GM18951 (cell line): Measurements from ENCODE around the gene NDUFB2.
"Not testable (repeated sequence)": the region's sequence is repeated elsewhere in the genome, so short reads cannot be mapped to it uniquely, and the experiment has no call there.

ENCODE experiments used
- POLR2A ChIP-seq: IDR thresholded peaks from 4 replicates; pipeline ENCODE4 v1.6.1; 2011; ENCODE audit warnings: mild to moderate bottlenecking; ENCODE audit not compliant: insufficient read length, insufficient read depth; ENCODE audit errors: extremely low read depth
- in situ Hi-C: fragments of 300-500 bp; cut with MboI; formaldehyde crosslinking; loops from one replicate; pipeline ENCODE4 v1.12.0; 2022; ENCODE audit warnings: low sequenced_read_pairs, mixed read lengths, inconsistent platforms; ENCODE audit not compliant: unreplicated experiment

NDUFB2 gene

GRCh38 chr7:140714331-140715040 is 18.0 kb downstream of the NDUFB2 start:
- in situ Hi-C loops = no loop called here
- no peak for TF ChIP-seq POLR2A

GRCh38 chr7:140719721-140720120 is 23.2 kb downstream of the NDUFB2 start:
- no peak for TF ChIP-seq POLR2A
- in situ Hi-C loops = no loop called here

GRCh38 chr7:140722254-140722653 is 25.7 kb downstream of the NDUFB2 start:
- no peak for TF ChIP-seq POLR2A
- in situ Hi-C loops = no loop called here

DNA sequence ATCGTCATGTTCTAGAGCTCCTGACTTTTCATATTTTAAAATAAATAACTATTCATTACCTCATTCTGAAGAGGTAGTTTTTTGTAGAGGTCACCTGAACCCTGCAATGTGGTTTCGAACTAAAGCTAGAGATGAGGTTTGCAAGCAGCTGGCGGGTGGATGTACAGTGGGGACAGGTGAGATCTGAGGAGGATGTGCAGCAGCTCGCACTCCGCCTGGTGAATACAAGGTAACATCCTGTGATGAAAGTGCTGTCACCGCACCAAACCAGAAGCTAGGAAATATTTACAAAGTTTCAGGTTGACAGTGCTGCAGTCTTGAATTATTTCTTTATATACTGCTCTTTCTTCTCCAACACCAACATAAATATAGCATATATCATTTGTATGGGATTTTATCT is 26.5 kb downstream of the NDUFB2 start:
- TF ChIP-seq POLR2A = no peak
- in situ Hi-C loops = no loop called here

GRCh38 chr7:140723574-140723973 is 27.1 kb downstream of the NDUFB2 start:
- in situ Hi-C loops = no loop called here
- TF ChIP-seq POLR2A = no peak

- in situ Hi-C loops = no loop called here
- no peak for TF ChIP-seq POLR2A
Measured at GRCh38 chr7:140724706-140725105, 28.2 kb downstream of the NDUFB2 start.

DNA sequence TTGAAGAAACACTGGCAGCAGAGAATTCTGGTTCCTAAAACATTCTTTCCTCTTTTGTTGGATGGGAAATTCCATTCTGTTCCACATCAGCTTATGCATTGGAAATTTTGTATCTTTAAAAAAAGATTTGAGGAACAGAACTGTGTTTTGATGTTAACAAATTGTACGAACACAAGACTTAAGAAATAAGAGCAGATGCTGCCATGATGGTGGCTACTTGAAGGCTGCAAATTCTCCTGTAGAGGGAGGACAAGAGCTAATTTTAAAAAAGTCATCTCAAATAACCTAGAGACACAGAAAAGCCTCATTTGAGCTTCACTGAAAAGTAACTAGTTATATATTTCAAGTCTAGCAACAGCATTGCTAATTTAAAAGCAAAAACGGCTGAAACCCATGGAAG is 29.8 kb downstream of the NDUFB2 start:
- in situ Hi-C loops = no loop called here
- no peak for TF ChIP-seq POLR2A

DNA sequence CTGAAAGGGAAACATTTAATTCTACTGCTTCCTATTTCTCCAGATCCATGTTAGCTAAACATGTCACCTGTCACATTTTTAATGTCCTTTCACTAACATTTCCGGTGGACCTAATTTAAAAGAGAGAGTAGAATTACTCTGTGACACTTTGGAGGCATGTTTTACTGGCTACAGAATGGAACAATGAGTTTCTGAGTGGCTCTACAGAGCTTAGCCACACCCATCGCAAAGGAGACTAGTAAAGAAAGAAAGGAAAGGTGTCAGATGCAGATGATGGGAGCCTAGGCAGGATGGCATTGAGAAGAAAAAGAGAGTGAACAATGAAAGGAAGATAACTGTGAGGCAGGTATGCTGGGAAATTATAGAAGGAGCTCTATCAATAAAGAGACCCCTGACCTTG is 35.9 kb downstream of the NDUFB2 start:
- no peak for TF ChIP-seq POLR2A
- in situ Hi-C loops = no loop called here

DNA sequence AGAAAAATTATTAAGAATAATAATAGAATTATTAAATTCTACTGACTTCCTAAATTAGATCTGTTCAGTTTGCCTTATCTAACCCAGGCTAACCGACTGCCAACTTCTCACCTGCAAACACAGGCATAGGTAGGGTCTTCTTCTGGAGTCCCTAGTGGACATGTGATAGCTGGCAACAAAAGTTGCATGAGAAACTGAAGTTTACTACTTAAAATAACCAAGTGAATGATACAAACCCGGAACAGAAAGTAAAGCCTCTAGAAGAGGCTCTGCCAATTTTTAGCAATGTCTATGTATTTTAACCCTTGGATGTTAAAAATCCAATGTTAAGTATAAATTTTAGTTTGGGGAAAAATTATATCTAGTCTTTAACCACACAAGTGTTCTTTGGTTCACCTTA is 37.6 kb downstream of the NDUFB2 start:
- no peak for TF ChIP-seq POLR2A
- in situ Hi-C loops = no loop called here

- no peak for TF ChIP-seq POLR2A
- in situ Hi-C loops = no loop called here
Measured at GRCh38 chr7:140734729-140735128, 38.2 kb downstream of the NDUFB2 start.

DNA sequence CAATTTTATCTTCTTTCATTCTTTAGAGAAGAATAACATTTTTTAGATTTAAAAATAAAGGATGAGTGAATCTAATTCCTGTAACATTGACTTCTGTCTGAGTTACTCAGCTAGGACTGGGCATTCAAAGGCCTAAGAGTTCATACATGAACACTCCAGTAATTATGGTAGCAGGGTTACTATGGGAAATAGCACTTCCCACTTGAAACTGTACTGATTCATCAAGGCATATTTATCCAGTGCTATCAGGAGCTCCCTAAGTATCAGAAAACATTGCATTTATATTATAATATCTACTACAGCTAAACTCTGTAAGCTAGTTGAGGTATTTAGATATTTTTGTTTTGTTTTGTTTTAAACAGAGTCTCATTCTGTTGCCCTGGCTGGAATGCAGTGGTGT is 41.8 kb downstream of the NDUFB2 start:
- in situ Hi-C loops = no loop called here
- TF ChIP-seq POLR2A = no peak

DNA sequence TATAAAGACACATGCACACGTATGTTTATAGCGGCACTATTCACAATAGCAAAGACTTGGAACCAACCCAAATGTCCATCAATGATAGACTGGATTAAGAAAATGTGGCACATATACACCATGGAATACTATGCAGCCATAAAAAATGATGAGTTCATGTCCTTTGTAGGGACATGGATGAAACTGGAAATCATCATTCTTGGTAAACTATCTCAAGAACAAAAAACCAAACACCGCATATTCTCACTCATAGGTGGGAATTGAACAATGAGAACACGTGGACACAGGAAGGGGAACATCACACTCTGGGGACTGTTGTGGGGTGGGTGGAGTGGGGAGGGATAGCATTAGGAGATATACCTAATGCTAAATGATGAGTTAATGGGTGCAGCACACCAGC is 46.7 kb downstream of the NDUFB2 start:
- in situ Hi-C loops = not testable (repeated sequence)

- in situ Hi-C loops = no loop called here
- no peak for TF ChIP-seq POLR2A
Measured at GRCh38 chr7:140744005-140744404, 47.5 kb downstream of the NDUFB2 start.

- in situ Hi-C loops = no loop called here
- TF ChIP-seq POLR2A = no peak
Measured at GRCh38 chr7:140745266-140746058, 49.0 kb downstream of the NDUFB2 start.

DNA sequence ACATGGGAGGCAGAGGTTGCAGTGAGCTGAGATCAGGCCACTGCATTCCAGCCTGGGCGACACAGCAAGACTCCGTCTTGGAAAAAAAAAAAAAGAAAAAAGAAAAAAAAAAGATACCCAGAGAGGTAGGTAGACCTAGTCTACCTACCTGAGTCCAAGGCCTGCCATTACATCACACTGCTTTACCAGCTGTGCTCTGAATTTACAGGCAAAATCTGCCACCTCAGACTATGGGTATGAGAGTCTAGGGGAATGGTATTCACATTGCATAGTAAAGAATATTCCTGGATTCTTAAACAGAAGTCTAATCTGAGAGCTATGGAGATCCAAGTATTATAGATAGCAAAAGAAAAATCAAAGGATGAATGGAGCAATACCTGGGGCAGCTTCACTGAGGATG is 50.2 kb downstream of the NDUFB2 start:
- in situ Hi-C loops = no loop called here
- TF ChIP-seq POLR2A = no peak

GRCh38 chr7:140752533-140752932 is 56.0 kb downstream of the NDUFB2 start:
- in situ Hi-C loops = no loop called here

More at GRCh38 chr7:140752533-140752932, 56.0 kb downstream of the NDUFB2 start:
- no peak for TF ChIP-seq POLR2A
